ENCODE data around the gene ABCA5.

The ABCA5 gene

DNA sequence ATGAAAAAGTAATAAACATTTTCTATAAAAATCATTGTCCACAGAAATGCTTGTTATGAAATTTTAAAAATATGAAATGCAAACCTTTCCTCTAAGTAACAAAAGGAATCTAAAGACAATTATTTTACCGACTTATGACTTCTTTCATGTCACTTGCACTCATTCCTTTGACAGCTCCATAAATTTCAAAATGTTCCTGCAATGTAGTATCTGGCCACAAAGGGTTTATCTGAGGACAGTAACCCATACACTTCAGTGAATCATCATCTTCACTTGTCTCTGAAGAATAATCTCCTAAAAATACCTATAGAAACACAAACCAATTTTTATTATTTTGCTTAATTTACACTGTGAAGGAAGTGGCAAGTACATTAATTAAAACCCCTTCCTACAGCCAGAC is 72.7 kb downstream of the ABCA5 start:
- DNase-seq: no peak

DNA sequence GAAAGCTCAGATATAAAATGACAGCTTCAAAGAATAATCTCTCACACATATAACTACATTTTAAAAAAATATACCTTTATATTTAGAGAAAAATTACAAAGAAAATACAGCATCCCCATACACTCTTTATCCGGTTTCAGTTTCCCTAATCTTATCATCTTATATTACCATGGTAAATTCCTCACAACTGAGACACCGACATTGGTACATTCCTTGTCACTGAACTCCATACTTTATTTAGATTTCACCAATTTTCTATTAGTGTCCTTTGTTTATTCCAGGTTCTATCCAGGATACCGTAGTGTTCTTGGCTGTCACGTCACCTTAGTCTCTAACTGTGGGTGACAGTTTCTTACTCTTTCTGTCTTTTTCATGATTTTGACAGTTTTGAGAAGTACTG is 76.3 kb downstream of the ABCA5 start:
- peak; percentile 45 for DNase-seq

DNA sequence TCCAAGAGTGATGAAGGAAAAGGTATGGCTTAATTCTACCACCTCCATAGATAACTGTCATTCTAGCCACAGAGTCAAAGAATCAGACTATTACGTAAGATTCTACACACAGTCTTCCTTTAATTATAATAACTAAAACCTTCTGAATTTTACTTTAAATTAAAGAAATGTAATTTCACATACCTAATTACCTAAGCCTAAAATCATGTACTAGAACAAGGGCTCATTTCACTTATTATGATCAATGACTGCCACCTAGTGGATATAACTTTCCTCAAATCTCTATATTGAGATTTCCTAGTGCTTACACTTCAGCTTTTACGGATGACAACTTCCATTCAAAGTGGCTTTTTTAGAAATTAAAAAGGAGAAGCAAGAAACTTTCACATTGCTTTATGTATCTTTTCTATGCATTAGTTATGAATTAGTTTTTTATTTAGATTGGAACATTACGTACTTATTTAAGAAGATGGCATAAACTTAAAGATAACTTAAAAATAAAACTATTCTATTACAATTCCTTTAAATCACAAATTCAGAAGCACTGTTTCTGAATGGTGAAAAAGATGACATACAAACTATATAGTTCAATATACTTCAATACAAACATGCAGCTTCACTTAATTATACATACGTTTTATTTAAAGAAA is 80.1 kb downstream of the ABCA5 start:
- peak; percentile 44 for DNase-seq

DNA sequence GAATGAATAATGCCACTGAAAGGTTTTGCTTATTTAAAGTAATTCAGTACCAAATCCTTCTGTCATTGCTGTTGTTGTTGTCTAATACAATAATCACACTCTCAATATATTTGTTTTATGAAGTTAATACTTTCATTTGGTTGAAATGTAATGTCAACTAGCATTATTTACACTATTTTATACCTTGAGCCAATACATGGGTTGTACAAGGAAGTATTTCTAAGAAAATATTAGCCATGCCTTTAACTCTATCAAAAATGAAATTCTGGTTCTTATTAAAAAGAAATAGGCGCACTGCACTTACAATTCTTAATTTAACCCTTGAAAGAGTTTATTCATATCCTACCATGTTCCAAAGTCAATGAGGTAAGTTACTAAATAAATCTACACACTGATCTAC is 80.7 kb downstream of the ABCA5 start:
- no peak for DNase-seq

DNA sequence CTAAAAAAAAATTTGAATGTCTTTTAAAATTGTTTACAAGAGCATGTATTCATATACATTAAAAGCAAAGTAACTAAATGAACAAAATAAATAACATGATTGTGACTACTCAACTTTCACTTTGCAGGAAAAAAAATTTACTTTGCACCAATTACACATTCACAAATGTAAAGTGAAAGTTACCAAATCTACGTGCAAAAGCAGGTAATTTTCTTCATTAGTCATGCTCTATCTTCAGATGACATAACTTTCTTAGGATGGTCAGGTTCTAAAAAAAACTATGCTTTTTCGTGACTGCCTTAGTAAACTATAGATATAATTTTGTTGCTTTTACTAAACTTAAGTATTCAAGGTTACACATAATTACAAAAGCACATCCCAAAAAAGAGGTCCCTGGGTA is 81.3 kb downstream of the ABCA5 start:
- DNase-seq: no peak

DNA sequence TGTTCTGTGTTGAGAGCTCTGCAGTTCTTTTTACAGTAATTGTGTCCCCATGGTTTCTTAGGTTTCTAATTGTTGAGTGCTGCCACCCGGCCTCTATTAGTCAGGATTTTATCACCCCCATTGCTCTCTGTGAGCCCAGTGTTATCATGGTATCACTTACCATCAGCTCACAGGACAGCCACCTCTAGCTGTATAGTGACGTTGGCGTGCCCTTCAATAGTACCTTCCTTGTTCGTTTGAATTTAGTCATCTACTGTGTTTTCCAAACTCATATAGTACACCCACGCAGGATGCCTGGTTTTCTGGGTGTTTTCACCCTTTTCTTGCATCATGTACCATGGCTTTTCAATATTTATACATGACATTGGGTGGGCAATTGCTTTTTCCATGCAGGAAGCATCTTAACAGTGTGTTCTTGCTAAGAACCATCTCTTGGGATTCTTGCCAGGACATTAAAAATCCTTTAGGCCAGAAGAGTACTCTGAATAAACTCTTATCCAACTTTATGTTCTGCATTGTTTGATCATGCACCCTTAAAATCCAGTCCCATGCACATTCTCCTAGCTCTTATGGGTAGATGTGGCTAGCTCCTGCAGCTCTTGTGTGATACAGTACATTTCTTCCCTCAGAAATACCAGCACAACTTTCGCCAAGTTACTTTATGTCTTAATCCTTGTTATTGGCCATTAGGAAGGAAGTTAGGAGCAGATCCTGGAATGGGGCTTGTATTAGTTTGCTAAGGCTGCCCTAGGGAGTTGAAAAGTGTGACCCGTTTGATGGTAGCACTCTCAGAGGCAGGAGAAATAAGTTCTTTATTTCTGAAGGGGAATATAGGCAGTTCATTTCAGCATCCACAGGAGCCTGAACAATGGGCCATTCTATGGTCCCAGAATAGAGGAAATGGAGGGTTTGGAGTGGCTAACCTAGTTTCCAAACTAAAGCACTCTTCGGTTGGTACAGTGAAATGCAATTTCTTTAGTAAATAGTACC is 87.0 kb downstream of the ABCA5 start:
- DNase-seq: no peak

DNA sequence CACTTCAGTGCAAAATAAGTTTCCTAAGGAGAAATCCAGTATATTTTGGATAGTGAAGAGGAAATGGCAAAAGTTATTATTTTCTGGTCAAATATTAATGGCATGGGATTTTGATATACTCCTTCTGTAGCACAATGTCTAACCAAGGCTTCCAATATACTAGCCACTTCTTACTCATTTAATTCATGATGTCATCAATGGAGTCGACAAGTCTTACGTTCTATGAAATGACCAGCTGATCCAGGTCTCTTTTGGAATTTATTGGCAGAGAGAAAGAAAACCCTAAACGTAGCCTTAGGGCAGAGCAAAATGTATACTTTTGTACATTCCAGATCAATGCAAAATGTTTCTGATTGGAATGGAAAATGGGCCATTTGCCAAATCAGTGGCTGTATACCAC is 90.0 kb downstream of the ABCA5 start:
- no peak for DNase-seq

DNA sequence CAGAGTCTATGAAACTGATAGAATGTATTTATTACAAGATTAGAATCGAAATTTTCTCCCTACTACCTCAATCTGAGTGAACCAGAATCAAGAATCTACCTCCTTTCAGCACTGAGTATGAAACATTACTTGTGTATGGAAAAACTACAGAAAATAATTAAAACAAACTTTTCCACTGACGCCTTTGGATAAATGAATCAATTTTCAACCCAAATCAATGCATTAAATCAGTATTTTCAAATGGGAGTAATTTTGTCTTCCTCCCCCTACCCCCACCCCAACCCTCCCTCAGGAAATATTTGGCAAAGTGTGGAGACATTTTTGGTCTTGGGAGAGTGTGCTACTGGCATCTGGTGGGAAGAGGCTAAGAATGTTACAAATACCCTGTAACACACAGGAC is 90.5 kb downstream of the ABCA5 start:
- no peak for DNase-seq

DNA sequence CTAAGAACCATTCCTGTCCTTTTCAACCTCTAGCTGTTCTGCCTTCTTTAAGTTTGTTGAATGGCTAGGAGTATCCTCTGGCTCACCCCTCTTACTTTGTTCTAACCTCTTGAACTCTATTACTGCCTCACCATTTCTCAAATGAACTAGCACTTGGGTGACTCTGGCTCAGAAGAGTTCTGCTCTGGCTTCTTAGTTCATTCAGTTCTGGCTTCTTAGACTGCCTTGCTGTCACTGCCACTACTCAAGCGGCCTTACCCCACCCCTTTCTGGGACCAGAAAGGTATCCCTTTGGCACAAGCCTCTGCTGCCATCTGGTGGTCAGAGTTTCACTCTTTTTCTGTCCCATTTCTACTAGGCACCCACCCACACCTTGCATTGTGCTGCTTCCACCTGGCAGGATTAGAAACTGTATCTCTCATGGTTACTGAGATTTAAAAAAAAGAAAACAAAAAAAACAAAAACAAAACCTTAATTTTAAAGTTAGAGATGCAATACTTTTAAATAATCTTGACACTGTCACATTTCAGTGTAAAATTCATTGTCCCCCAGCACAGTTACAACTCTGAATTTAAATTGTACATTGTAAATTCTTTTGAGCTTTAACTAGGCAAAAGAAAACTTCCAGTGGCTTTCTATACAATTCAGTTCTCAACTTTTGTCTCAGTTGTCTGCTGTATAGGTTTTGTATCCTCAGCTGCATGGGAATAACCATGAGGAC is 91.4 kb downstream of the ABCA5 start:
- peak; percentile 72 for DNase-seq

DNA sequence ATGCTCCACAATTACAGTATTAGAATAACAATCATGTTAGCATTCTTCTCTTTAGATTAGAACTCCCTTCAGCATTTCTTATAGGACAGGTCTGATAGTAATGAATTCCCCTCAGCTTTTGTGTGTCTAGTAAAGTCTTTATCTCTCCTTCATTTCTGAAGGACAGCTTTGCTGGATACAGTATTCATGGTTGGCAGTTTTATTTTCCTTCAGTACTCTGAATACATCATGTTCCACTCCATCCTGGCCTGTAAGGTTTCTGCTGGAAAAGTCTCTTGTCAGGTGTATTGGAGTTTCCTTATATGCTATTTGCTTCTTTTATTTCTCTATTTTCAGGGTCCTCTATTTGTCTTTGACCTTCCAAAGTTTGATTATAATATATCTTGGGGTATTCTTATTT is 94.3 kb downstream of the ABCA5 start:
- no peak for DNase-seq

DNA sequence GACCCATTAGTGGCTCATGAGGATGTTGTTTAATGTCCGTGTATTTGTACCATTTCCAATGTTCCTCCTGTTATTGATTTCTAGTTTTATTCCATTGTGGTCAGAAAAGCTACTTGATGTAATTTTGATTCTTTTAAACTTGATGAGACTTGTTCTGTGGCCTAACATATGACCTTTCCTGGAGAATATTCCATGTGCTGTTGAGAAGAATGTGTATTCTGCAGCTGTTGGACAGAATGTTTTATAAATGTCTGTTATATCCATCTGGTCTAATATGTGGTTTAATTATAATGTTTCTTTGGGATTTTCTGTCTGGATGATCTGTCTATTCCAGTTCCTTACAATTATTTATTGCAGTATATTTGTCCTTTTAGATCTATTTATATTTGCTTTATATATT is 95.4 kb downstream of the ABCA5 start:
- no peak for DNase-seq

DNA sequence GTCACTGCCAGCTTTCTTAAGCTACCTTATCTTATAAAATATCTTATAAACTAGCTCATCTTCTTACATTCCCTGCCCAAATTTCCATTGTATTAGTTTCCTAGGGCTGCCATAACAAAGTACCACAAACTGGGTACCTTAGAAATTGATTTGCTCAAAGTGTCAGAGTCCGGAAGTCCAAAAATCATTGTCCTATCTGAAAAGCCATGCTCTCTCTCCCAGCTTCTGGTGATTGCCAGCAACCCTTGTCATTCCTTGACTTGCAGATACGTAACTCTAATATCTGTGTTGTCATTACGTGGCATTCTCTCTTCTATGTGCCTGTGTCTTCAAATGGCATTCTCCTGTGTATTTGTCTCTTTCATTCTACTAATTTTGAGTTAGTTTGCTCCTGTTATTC is 96.0 kb downstream of the ABCA5 start:
- no peak for DNase-seq

DNA sequence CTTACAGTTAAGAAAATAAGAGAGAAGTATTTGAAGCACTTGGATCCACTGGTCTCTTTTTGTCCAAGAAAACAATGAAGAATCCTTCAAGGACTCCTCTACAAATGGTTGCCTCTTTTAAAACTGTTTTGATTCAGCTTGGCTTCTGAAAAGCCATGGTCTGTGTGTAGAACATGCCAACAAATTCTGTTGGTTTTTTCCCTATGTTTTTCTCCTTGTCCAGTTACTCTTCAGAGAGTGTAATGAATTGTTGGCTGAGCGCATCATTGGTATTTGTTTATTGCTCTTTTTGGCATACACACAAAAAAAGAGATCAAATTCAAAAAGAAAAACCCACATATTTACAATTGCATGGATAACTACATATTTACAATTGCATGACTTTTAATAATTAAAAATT is 98.4 kb downstream of the ABCA5 start, which contains the start of gene ABCA10:
TSS of gene ABCA10 (minus strand) at position 249 of the 400 bp plus-strand sequence. CDS start 3,466 bp downstream, outside the sequence.
- no peak for DNase-seq

DNA sequence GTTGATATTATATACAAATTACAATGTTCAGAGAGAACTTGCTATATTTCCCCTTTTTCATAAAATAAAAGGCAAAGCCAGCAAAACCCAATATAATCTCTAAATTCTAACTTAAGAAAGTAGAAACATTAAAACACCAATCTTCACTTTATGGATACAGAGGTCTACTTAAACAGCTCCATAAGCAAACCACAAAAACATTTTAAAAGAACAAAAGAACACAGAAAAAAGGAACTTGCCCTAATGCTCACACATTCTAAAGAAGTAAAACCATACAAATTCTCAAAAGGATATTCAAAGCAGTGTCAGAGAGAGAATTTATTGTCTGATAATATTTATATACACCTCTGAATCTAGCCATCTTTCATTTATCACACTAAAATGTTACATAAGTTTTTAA is 98.9 kb downstream of the ABCA5 start:
- DNase-seq: no peak

DNA sequence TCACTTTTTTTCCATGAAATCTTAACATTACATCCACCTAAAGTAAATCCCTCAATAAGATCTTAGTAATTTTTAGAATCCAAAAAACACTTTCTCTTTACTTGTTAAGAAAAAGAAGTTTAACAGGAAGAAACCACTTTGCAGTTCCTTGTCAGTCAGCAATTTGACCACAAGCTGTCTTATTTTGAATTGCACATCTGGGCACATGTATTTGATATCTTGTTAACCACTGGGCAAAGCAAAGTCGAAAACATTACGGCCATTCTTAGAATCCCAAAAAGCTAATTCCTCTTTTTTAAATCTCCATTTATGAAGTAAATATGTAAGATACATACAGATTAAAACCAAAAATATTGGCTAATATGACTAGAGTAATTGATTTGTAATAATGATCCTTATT is 99.4 kb downstream of the ABCA5 start:
- no peak for DNase-seq

DNA sequence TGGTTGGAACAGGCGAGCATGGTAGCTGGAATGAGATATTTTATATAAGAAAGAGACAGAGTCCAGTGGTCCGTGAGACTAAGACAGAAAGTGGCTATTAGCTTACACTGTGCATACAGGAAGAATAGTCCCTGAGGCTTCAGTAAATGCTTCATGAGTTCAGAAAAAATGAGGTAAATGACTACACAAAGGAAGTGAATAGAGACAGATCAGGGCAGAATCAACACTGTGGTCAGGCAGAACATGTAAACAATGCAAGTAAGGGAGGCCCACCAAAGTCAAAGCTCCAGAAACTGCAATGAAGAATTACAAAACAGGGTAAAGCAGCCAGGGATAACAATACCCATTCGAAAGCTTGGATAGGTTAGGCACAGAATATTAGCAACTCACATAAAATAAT is 103.1 kb downstream of the ABCA5 start:
- peak; percentile 16 for DNase-seq

DNA sequence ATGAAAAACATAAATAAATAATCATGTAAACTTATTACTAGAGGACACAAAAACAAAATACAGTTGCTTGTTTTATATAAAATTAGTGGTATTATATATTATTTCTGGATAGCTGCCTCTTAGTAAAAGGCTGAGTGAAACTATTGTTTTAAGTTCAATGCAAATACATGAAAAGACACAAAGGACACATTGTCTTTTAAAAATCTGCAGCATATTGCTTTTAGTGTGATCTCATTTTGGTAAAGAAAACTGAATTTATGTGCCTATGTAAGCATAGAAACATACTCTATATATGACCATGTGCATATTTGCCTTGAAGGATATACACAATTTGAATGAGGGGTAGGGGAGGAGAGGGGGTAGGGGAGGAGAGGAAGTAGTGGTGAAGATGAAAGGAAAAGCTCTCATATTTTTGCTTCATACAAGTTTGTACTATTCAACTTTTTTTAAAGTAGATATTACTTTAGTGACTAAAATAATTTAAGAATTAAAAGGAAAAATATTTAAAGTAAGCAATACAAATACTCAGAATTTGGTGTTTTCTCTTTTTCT is 104.2 kb downstream of the ABCA5 start:
- no peak for DNase-seq

DNA sequence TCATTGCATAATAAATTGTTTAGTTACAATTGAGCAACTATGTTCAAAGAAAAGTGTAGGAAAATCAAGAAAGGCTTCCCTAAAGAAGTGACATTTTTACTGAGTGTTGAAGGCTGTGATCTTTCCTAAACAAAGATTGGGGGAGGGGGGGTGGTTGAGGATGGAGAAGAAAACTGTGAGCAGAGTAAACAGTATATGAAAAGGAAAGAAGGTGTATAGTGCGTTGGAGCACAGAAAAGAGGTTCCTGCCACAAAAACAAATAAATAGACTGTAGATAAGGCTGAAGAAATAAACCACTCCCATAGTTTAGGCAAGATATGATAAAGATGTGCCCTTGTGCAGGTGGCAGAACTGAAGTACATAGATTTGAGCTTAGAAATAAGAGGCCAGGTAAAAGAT is 106.8 kb downstream of the ABCA5 start:
- DNase-seq: no peak

DNA sequence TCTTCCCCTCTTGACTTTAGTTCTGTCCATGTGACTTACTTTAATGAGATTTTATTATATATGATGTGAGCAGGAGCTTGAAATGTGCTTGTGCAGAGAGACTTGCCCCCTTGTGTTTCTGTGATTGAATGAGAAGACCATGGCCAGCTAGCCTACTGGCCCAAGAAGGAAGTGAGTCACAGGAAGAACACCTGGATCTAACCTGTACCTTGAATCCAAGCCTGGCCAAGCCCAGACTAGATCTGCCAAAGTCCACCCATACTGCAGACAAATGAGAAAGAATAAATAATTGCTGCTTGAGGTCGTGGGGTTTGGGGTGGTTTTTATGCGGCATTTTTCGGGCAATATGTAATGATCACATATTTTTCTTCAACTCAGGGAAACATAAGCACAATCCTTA is 107.9 kb downstream of the ABCA5 start:
- DNase-seq: no peak

DNA sequence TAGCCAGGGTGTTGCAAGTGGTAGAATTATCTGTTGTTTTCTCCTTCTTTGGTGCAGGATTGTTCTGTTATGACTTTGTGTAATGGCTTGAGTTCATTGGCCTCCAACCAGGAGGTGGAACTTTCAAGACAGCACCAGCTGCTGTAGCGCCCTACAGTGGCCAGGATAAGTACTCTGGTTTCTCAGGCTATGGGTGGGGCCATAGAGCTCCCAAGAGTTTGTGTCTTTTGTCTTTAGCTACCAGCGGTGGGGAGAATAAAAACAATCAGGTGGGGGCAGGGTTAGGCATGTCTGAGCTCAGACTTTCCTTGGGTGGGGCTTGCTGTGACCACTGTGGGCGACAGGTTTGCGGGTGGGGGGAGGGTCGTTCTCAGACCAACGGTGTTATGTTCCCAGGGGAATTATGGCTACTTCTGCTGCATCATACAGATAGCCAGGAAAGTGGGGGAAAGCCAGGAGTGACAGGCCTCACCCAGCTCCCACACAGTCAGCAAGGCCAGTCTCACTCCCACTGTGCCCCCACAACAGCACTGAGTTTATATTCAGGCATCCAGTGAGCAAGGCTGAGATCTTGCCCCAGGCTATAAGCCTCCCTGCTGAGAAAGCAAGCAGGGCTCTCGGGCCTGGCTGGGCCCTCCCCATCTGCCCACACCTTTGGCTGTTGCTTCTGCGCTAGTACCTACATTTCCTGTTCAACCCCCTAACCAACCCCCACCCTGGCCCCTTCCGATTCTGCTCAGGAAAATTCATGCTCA is 113.7 kb downstream of the ABCA5 start:
- DNase-seq: peak; percentile 44

DNA sequence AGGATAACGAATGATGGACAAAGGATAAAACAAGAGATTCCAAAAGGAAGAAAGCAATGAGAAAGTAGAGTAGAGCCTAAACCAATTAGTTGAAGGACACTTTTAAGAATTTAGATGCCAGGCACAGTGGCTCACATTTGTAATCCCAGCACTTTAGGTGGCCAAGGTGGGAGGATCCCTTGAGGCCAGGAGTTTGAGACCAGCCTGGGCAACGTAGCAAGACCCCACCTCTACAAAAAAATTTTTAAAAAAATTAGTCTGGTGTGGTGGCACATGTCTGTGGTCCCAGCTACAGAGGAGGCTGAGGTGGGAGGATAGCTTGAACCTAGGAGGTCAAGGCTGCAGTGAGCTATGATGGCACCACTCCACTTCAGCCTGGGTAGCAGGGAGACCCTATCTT is 118.3 kb downstream of the ABCA5 start:
- no peak for DNase-seq

DNA sequence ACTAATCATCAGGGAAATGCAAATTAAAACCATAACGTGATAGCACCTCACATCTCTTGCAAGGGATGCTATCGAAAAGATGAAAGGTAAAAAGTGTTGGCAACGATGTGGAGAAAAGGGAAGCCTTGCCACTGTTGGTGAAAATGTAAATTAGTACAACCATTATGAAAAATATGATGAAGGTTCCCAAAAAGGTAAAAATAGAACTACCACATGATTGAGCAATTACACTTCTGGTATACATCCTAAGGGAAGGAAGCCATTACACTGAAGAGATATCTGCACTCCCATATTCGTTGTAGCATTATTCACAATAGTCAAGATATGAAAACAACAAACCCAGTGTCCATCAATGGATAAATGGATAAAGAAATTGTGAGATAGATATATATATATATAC is 119.8 kb downstream of the ABCA5 start:
- no peak for DNase-seq

DNA sequence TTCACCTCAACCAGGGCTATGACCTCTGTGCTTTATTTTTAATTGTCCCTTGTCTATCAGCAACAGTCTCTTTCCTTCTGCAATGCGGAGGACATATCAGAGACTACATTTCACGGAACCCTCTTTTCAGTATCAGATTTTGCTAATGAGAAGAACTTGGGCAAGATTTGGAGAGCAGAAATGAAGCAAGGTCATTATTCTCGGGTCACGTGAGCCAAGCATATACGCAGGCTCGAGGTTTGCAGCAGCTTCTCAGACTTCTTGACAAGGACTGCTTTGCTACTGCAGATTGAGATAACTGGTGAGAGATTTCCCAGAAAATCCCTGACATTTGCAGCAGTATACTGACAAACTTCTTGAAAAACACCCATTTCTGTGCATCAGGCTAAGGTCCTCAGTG is 128.7 kb downstream of the ABCA5 start:
- DNase-seq: no peak
